GM12878 (cell line): ENCODE measurements around the gene DNASE2B. TPM values are rescaled to one million over a fixed set of nuclear protein-coding genes. Genes with fewer than 3 reads are reported as not detected.

Experiments
- ATAC-seq: fragments of 200-7000 bp; cut with Tn5 transposase; 3 replicates; pipeline ENCODE4 v1.9.1; 2020; ENCODE audit warnings: mild to moderate bottlenecking, moderate library complexity
- BruUV-seq: library from RNA; stranded (reverse); fragments of 400-500 nt; replicated peaks from 2 replicates; lab custom pipeline; 2021; lab: Mats Ljungman, UMichigan
- CTCF ChIA-PET: fragments of 300-600 bp; sonication (Branson Sonifier 250); formaldehyde crosslinking; extraction: SDS; loops from one replicate; lab custom pipeline; 2021; ENCODE audit warnings: inconsistent platforms; lab: Yijun Ruan, JAX
- POLR2A ChIA-PET: fragments of 350-600 bp; formaldehyde crosslinking; extraction: SDS; loops from one replicate; lab custom pipeline; 2021; ENCODE audit warnings: inconsistent platforms; lab: Charles Lee
- RAD21 ChIA-PET: fragments of 300-600 bp; sonication (Branson Sonifier 250); formaldehyde crosslinking; loops from one replicate; lab custom pipeline; 2023; ENCODE audit warnings: antibody characterized with exemption; ENCODE audit not compliant: unreplicated experiment; lab: Charles Lee
- SMC1A ChIA-PET: fragments of 300-600 bp; sonication (Branson Sonifier 250); formaldehyde crosslinking; loops from one replicate; lab custom pipeline; 2023; ENCODE audit not compliant: unreplicated experiment, uncharacterized antibody; lab: Charles Lee
- DNase-seq: peaks from one replicate; pipeline ENCODE4 v3.0.0-alpha.2; 2011; ENCODE audit warnings: low read depth, low spot score
- FAIRE-seq: peaks from 3 replicates; lab custom pipeline; 2011; peaks lifted over from hg19 to GRCh38; lab: Jason Lieb, UNC
- H2AFZ ChIP-seq: 2 replicates; pipeline ENCODE4 v1.6.0; 2011; ENCODE audit warnings: low read depth, low read length, control low read depth; ENCODE audit not compliant: control insufficient read depth
- H3K27ac ChIP-seq: 2 replicates; pipeline ENCODE4 v1.5.1; 2011; ENCODE audit warnings: control low read depth; ENCODE audit not compliant: control insufficient read depth, insufficient read depth
- H3K27me3 ChIP-seq, 2 experiments: replicated peaks in 1 of 2; 2 replicates each; pipeline versions ENCODE4 v1.6.0 to v1.6.1; 2011; ENCODE audit warnings: low read length in 1 of 2; ENCODE audit not compliant: control insufficient read depth in 2 of 2, insufficient read depth in 2 of 2
- H3K36me3 ChIP-seq, 2 experiments: 2 replicates each; pipeline ENCODE4 v1.5.1; 2011; ENCODE audit warnings: low read length in 1 of 2; ENCODE audit not compliant: control insufficient read depth in 2 of 2, insufficient read depth in 2 of 2
- H3K4me1 ChIP-seq: 2 replicates; pipeline ENCODE4 v1.6.1; 2011; ENCODE audit warnings: mild to moderate bottlenecking, low read length, moderate library complexity, mixed read lengths; ENCODE audit not compliant: control insufficient read depth, insufficient read depth
- H3K4me2 ChIP-seq: 2 replicates; pipeline ENCODE4 v1.6.0; 2011; ENCODE audit warnings: control low read depth; ENCODE audit not compliant: control insufficient read depth, insufficient read depth
- H3K4me3 ChIP-seq: fragments of 200-600 bp; sonication (generic); 2 replicates; pipeline ENCODE4 v1.5.1; 2016
- H3K79me2 ChIP-seq: 2 replicates; pipeline ENCODE4 v1.6.0; 2011; ENCODE audit warnings: low read length; ENCODE audit not compliant: control insufficient read depth, insufficient read depth
- H3K9ac ChIP-seq: 2 replicates; pipeline ENCODE4 v1.8.0; 2011; ENCODE audit warnings: low read length, control low read depth, mixed read lengths; ENCODE audit not compliant: control insufficient read depth, insufficient read depth
- H3K9me3 ChIP-seq: replicated peaks from 3 replicates; pipeline ENCODE4 v1.5.1; 2011; ENCODE audit warnings: mild to moderate bottlenecking, low read length; ENCODE audit not compliant: control insufficient read depth, insufficient read depth
- H4K20me1 ChIP-seq: 2 replicates; pipeline ENCODE4 v1.6.0; 2011; ENCODE audit not compliant: control insufficient read depth, insufficient read depth
- EP300 ChIP-seq, 2 experiments: fragments of 150-350 bp in 1 of 2; IDR thresholded peaks; 2 replicates each; pipeline ENCODE4 v1.6.1; 2011 to 2012; ENCODE audit warnings: low read depth in 2 of 2, low read length in 2 of 2, borderline replicate concordance in 1 of 2, improper control_type of control experiment in 1 of 2, inconsistent platforms in 1 of 2; ENCODE audit not compliant: control insufficient read depth in 1 of 2
- IKZF2 ChIP-seq, 2 experiments: fragments of 450-650 bp; IDR thresholded peaks; 2 replicates each; pipeline ENCODE4 v1.6.1; 2017; ENCODE audit warnings: mild to moderate bottlenecking in 2 of 2, moderate library complexity in 2 of 2
- RAD21 ChIP-seq: IDR thresholded peaks from 2 replicates; pipeline ENCODE4 v1.6.1; 2011; ENCODE audit warnings: mild to moderate bottlenecking, low read depth, low read length, moderate library complexity; ENCODE audit not compliant: insufficient read depth
- ZNF384 ChIP-seq: IDR thresholded peaks from 2 replicates; pipeline ENCODE4 v1.6.1; 2012; ENCODE audit warnings: low read depth, mild to moderate bottlenecking, low read length, improper control_type of control experiment, borderline replicate concordance
- WGBS: methylation state at CpG from one replicate; pipeline ENCODE4 v1.1.6; 2016; ENCODE audit warnings: low lambda C conversion rate; ENCODE audit not compliant: insufficient replicate concordance, insufficient coverage; ENCODE audit errors: missing lambda C conversion rate; 5-methylcytosine and 5-hydroxymethylcytosine counted together
- in situ Hi-C: fragments of 300-500 bp; cut with MboI; formaldehyde crosslinking; loops from 9 replicates; pipeline ENCODE4 v1.14.3; 2018; ENCODE audit warnings: mixed read lengths
- intact Hi-C: fragments of 100-400 bp; cut with micrococcal nuclease; formaldehyde crosslinking; loops from one replicate; pipeline ENCODE4 v1.14.2; 2022; ENCODE audit not compliant: unreplicated experiment
- polyA plus RNA-seq, 11 experiments: library from polyadenylated mRNA; depleted of rRNA in 4 of 11; unstranded in 6 of 11; stranded (reverse) in 5 of 11; fragments of >200 nt; fragmentation: Nextera tagmentation in 4 of 11; fragmentation: Illumina TruSeq in 1 of 11; extraction: Ambion mirVana in 4 of 11; extraction: Trizol in 1 of 11; gene quantifications; 1 replicate in 1 of 11; 2 replicates in 10 of 11; pipeline versions ENCODE4 v1.2.1 to v1.2.3, GENCODE V29; 2011 to 2016; ENCODE audit warnings: inconsistent platforms in 2 of 11, missing spikeins in 2 of 11, low read depth in 1 of 11
- total RNA-seq, 4 experiments: library from RNA; depleted of rRNA in 3 of 4; stranded (reverse); fragments of >200 nt in 3 of 4; fragmentation: Illumina TruSeq in 1 of 4; extraction: Trizol in 1 of 4; gene quantifications; 2 replicates each; pipeline versions ENCODE4 v1.2.1 to v1.2.3, GENCODE V29; 2013 to 2021

The DNASE2B gene
- total and polyA plus RNA-seq, 10 of the 15 experiments (the other 5 are each of a cell fraction or from before 2014, with no cell fraction given) = not detected

DNA sequence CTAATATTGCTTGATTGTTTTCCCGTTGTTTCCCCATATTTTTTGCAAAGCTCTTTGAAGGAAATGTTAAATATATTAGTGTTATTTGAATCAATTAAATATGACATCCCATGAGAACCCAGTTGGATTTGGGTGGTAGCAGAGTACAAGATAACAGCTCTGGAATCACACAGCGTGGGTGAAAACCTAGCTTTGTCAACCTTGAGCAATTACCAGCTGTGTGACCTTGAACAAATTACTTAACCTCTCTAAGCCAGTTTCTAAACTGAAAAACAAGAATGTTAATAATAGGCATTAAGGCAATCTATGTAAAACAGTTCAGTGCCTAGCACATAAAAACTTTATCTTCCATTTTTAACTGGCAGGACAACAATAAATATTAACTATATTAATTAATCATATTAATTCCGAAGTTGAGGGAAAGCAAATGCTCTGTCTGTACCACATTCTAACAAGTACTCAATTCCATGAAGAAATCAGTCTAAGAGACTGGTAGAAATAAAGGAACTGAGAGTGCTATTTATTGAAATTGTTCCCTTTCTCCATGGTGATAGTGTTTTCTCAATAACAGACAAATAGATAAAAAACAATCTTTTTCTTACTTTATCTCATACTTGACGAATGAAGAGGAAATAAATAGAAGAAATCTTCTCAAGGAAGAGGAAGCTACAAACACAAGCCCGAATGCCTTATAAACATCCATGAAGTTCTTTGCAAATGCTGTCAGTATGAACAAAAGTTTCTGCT, 27.0 kb downstream of the DNASE2B start (continued):
- no peak for TF ChIP-seq RAD21
- TF ChIP-seq IKZF2 (IDR thresholded peaks at IDR 0.05) = no peak

DNA sequence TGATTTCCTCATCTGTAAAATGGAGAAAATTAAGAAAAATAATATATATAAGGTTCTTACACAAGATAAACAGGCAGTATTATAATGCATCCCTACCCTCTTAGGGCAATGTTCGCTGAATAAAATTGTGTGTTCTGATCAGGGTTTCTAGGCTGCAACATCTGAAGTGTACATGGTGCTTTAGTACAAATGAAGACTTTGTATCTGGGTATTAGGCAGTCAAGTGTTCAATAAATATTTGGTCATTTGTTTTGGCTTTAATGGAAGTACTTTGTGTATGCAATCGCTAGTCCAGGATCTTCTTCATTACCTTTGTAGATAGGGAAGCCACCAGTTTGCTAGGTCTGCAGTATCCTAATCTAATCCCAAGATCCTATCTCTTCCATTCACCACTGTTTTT, 28.1 kb downstream of the DNASE2B start:
- Histone ChIP-seq H3K9ac (no peak overlapping the region), H3K4me1 (no peaks in the 10 kb centered on the region), H2AFZ (no peak overlapping the region), H3K27me3 (no peaks in the 10 kb centered on the region), H3K79me2 (no peaks in the 10 kb centered on the region), H3K27ac (no peak overlapping the region), H3K9me3 (no peaks in the 10 kb centered on the region), H4K20me1 (no peaks in the 10 kb centered on the region), H3K4me2 (no peak overlapping the region), H3K36me3 (no peaks in the 10 kb centered on the region), H3K4me3 (no peak overlapping the region)
- no peak for TF ChIP-seq ZNF384
- TF ChIP-seq EP300 (IDR thresholded peaks at IDR 0.05; ENCODE audit: borderline replicate concordance in 1 of 2, control insufficient read depth in 1 of 2, low read depth in 2 of 2, low read length in 2 of 2) = no peak
- no peak for DNase-seq
- 70% methylated on average over 2 of the region's 2 CpGs for WGBS
- SMC1A ChIA-PET = no interaction called here
- CTCF ChIA-PET = no interaction called here
- POLR2A ChIA-PET = interaction anchor here (0.7 kb wide), 1 partner anchor 251 kb away, joined by 5 read pairs; no protein-coding TSS in a partner anchor
- no peak for FAIRE-seq
- ATAC-seq = no peak
- BruUV-seq = no TSS peak
- RAD21 ChIA-PET = no interaction called here
- in situ Hi-C loops = no loop called here
- intact Hi-C loops = no loop called here
